Glomerular visceral epithelial cell (primary cell): Measurements from ENCODE around the gene PEMT.
"Not testable (repeated sequence)": the region's sequence is repeated elsewhere in the genome, so short reads cannot be mapped to it uniquely, and the experiment has no call there.

Experiments
- DNase-seq: peaks from one replicate; pipeline ENCODE4 v3.0.0-alpha.2; 2016; ENCODE audit errors: extremely low spot score

Gene PEMT

GRCh38 chr17:17591355-17592298, at the start of gene PEMT:
PEMT (minus strand) TSS chr17:17591708; CDS start chr17:17591626, 82 bp downstream.
- peak; percentile 98 for DNase-seq

- DNase-seq, result not testable (repeated sequence)
These were observed 48.3 kb upstream of the PEMT start for GRCh38 chr17:17639661-17640270.

GRCh38 chr17:17638467-17638866, 47.0 kb upstream of the PEMT start:
- DNase-seq, result no peak

GRCh38 chr17:17636272-17636885, 44.9 kb upstream of the PEMT start:
- no peak for DNase-seq

GRCh38 chr17:17635537-17636271, 44.2 kb upstream of the PEMT start:
- not testable (repeated sequence) for DNase-seq

GRCh38 chr17:17635126-17635525, 43.6 kb upstream of the PEMT start:
- DNase-seq, result no peak

- no peak for DNase-seq
These were observed 41.8 kb upstream of the PEMT start for GRCh38 chr17:17633310-17633709.

- DNase-seq, result not testable (repeated sequence)
These were observed 41.2 kb upstream of the PEMT start for GRCh38 chr17:17632690-17633089.

GRCh38 chr17:17628388-17629008, 37.0 kb upstream of the PEMT start:
- DNase-seq, result no peak

- DNase-seq, result no peak
These were observed 35.3 kb upstream of the PEMT start for GRCh38 chr17:17626840-17627239.

GRCh38 chr17:17626151-17626805, 34.8 kb upstream of the PEMT start:
- DNase-seq, result no peak

- no peak for DNase-seq
These were observed 33.2 kb upstream of the PEMT start for GRCh38 chr17:17624741-17625140.

GRCh38 chr17:17623904-17624303, 32.4 kb upstream of the PEMT start:
- no peak for DNase-seq

GRCh38 chr17:17621254-17621653, 29.7 kb upstream of the PEMT start:
- DNase-seq, result no peak

- peak; percentile 65 for DNase-seq
These were observed 22.2 kb upstream of the PEMT start for GRCh38 chr17:17613708-17614114.

GRCh38 chr17:17612085-17613022, 20.8 kb upstream of the PEMT start:
- DNase-seq, result no peak

- DNase-seq, result no peak
These were observed 17.6 kb upstream of the PEMT start for GRCh38 chr17:17609121-17609520.

- no peak for DNase-seq
These were observed 15.0 kb upstream of the PEMT start for GRCh38 chr17:17606416-17607000.

- no peak for DNase-seq
These were observed 14.2 kb upstream of the PEMT start for GRCh38 chr17:17605729-17606088.
